Hepatocyte (in vitro differentiated cells): ENCODE measurements around the gene NFIX. TPM values are rescaled to one million over a fixed set of nuclear protein-coding genes. Genes with fewer than 3 reads are reported as not detected.

Experiments
- DNase-seq: peaks from one replicate; pipeline ENCODE4 v3.0.0-alpha.2; 2016; ENCODE audit warnings: low spot score
- H2AFZ ChIP-seq: fragments of 200-600 bp; sonication (generic); 2 replicates; pipeline ENCODE4 v1.6.0; 2016; ENCODE audit warnings: antibody characterized with exemption, mild to moderate bottlenecking
- H3K27ac ChIP-seq: fragments of 200-600 bp; sonication (generic); 2 replicates; pipeline ENCODE4 v1.5.1; 2016; ENCODE audit warnings: mild to moderate bottlenecking
- H3K27me3 ChIP-seq: fragments of 200-600 bp; sonication (generic); 2 replicates; pipeline ENCODE4 v1.6.1; 2016
- H3K36me3 ChIP-seq: fragments of 200-600 bp; sonication (generic); replicated peaks from 2 replicates; pipeline ENCODE4 v1.5.1; 2016; ENCODE audit warnings: low read depth; ENCODE audit not compliant: insufficient read depth
- H3K4me1 ChIP-seq: fragments of 200-600 bp; sonication (generic); 2 replicates; pipeline ENCODE4 v1.5.1; 2016; ENCODE audit warnings: mild to moderate bottlenecking, moderate library complexity; ENCODE audit not compliant: insufficient read depth
- H3K4me2 ChIP-seq: fragments of 200-600 bp; sonication (generic); 2 replicates; pipeline ENCODE4 v1.6.0; 2016
- H3K4me3 ChIP-seq: fragments of 200-600 bp; sonication (generic); 2 replicates; pipeline ENCODE4 v1.5.1; 2016; ENCODE audit warnings: mild to moderate bottlenecking
- H3K79me2 ChIP-seq: fragments of 200-600 bp; sonication (generic); 2 replicates; pipeline ENCODE4 v1.6.0; 2017; ENCODE audit warnings: mild to moderate bottlenecking
- H3K9me2 ChIP-seq: fragments of 200-600 bp; sonication (generic); replicated peaks from 2 replicates; pipeline ENCODE4 v1.6.0; 2017; ENCODE audit warnings: mild to moderate bottlenecking; ENCODE audit not compliant: insufficient read depth
- H3K9me3 ChIP-seq: fragments of 200-600 bp; sonication (generic); 2 replicates; pipeline ENCODE4 v1.5.1; 2016; ENCODE audit warnings: low read depth, mild to moderate bottlenecking
- H4K20me1 ChIP-seq: fragments of 200-600 bp; sonication (generic); 2 replicates; pipeline ENCODE4 v1.6.0; 2016; ENCODE audit warnings: mild to moderate bottlenecking; ENCODE audit not compliant: insufficient read depth, poor library complexity, severe bottlenecking
- CTCF ChIP-seq: fragments of 200-600 bp; sonication (generic); IDR thresholded peaks from 2 replicates; pipeline ENCODE4 v1.5.1; 2016; ENCODE audit warnings: antibody characterized with exemption, mild to moderate bottlenecking; ENCODE audit not compliant: poor library complexity
- EZH2 ChIP-seq: fragments of 200-600 bp; sonication (generic); IDR thresholded peaks from 2 replicates; pipeline ENCODE4 v1.6.1; 2016; ENCODE audit warnings: antibody characterized with exemption, mild to moderate bottlenecking, borderline replicate concordance
- EZH2phosphoT487 ChIP-seq: fragments of 200-600 bp; sonication (generic); IDR thresholded peaks from one replicate; pipeline ENCODE4 v1.6.1; 2018; ENCODE audit warnings: antibody characterized with exemption, mild to moderate bottlenecking, low read depth, moderate library complexity; ENCODE audit not compliant: unreplicated experiment, severe bottlenecking
- WGBS: methylation state at CpG from one replicate; pipeline ENCODE4 v1.1.6; 2016; ENCODE audit warnings: low lambda C conversion rate; ENCODE audit errors: missing lambda C conversion rate; 5-methylcytosine and 5-hydroxymethylcytosine counted together
- polyA plus RNA-seq: library from polyadenylated mRNA; unstranded; fragments of >200 nt; fragmentation: Nextera tagmentation; extraction: Ambion mirVana; gene quantifications from 2 replicates; pipeline ENCODE4 v1.2.1, GENCODE V29; 2016
- total RNA-seq: library from RNA; depleted of rRNA; stranded (reverse); fragments of >200 nt; gene quantifications from 2 replicates; pipeline ENCODE4 v1.2.3, GENCODE V29; 2014

The NFIX gene
- total and polyA plus RNA-seq, 2 experiments from 2014 or later: 10.2 to 12.8 TPM

GRCh38 chr19:13069415-13070359, 74.4 kb downstream of the NFIX start:
- Histone ChIP-seq H3K4me3 (no peak overlapping the region), H4K20me1 (no peaks in the 10 kb centered on the region), H3K9me3 (no peaks in the 10 kb centered on the region), H3K4me2 (no peak overlapping the region), H3K4me1 (peaks cover 23% of the 10 kb centered on the region), H3K27ac (no peak overlapping the region), H2AFZ (no peak overlapping the region), H3K79me2 (no peaks in the 10 kb centered on the region), H3K36me3 (no peaks in the 10 kb centered on the region), H3K27me3 (no peaks in the 10 kb centered on the region), H3K9me2 (no peaks in the 10 kb centered on the region)
- WGBS: 58% methylated on average over 20 of the region's 20 CpGs
- TF ChIP-seq CTCF: no peak
- TF ChIP-seq EZH2: no peak
- no peak for TF ChIP-seq EZH2phosphoT487
- DNase-seq: no peak

DNA sequence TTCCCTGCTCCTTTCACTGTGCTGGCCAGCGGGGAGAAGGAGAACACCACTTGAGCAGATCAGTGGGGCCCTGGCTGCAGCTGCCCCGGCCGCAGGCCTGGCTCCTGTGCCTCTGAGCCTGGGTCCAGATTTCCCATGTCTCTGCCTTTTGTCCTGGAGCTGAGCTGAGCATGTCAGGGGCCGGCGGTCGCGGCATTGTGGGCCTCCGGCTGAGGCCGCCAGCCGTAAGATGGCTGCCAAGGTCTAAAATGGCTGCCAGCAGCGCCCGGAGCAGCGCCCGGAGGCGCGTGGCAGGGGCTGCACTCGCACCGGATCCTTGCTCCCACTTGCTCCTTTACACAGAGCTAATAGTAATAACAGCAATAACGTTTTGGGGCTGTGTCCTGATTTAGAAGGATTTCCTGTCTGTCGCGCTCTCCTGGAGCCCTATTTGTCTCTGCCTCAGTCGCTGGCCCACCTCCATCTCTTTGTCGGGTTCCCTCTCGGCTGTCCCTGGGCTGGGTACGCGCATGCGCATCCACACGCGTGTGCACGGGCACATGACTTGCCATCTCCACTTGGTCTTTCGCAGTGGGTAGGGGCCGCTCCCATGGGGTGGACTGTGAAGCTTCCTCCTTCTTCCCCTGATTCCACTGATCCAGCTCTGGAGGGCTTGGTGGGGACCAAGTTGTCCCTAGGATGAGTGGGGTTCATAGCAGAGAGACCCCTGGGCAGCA, 75.3 kb downstream of the NFIX start:
- Histone ChIP-seq H3K27ac (no peak overlapping the region), H3K79me2 (no peaks in the 10 kb centered on the region), H3K4me2 (no peak overlapping the region), H3K36me3 (no peaks in the 10 kb centered on the region), H3K4me1 (peaks cover 23% of the 10 kb centered on the region), H4K20me1 (no peaks in the 10 kb centered on the region), H3K27me3 (no peaks in the 10 kb centered on the region), H3K9me3 (no peaks in the 10 kb centered on the region), H3K4me3 (no peak overlapping the region), H3K9me2 (no peaks in the 10 kb centered on the region), H2AFZ (no peak overlapping the region)
- DNase-seq: no peak
- WGBS: 96% methylated on average over 32 of the region's 32 CpGs
- TF ChIP-seq EZH2phosphoT487 (no peak), CTCF (no peak), EZH2 (no peak)

DNA sequence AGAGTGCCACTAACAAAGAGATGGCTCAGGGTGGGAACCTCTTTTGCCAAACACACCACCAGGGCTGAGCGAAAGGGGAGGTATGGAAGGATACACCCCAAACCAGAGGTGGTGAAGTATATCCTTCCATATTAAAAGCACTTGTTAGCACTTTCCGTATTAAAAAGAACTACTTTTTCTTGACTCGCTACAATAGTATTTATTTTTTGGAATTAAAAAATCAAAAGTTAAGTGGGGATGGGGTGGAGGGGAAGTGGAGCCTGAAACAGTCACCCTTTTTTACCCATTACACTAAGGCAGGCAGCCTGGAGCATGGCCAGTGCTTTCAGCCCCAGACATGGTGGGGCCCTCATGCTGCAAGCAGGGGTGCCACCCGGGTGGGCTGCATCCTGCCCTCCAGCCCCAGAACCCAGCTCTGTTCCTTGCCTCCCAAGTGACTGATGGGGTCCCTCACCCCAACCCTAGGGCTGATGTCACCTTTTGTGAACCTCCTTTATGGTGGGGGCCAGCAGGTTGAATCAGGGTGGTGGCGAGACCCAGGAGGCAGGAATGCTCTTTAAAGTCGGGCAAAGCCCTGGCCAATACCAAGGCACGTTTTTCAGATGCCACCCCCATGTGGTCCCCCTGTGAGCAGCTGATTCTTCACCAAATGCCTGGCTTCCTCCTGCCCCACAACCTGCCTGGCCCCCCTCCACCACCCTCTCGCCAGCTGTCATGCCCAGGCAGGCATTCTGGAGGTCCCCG, 76.3 kb downstream of the NFIX start:
- Histone ChIP-seq H3K9me2 (no peaks in the 10 kb centered on the region), H3K4me3 (no peak overlapping the region), H2AFZ (no peak overlapping the region), H3K4me1 (peaks cover 28% of the 10 kb centered on the region), H3K27me3 (peaks cover 4% of the 10 kb centered on the region), H3K79me2 (no peaks in the 10 kb centered on the region), H3K27ac (no peak overlapping the region), H4K20me1 (no peaks in the 10 kb centered on the region), H3K36me3 (no peaks in the 10 kb centered on the region), H3K9me3 (no peaks in the 10 kb centered on the region), H3K4me2 (no peak overlapping the region)
- no peak for DNase-seq
- WGBS: 86% methylated on average over 8 of the region's 9 CpGs
- TF ChIP-seq EZH2: no peak
